RWPE2 (cell line): ENCODE measurements around the gene COL26A1.

Experiments
- ATAC-seq: fragments of 200-7000 bp; cut with Tn5 transposase; 3 replicates; pipeline ENCODE4 v1.9.1; 2021; ENCODE audit warnings: low read depth
- DNase-seq: peaks from one replicate; pipeline ENCODE4 v3.0.0-alpha.2; 2020; ENCODE audit warnings: low spot score
- H3K27ac ChIP-seq: fragments of 450-650 bp; 2 replicates; pipeline ENCODE4 v1.5.1; 2017; ENCODE audit warnings: mild to moderate bottlenecking; ENCODE audit not compliant: poor library complexity, severe bottlenecking
- H3K27me3 ChIP-seq: fragments of 250-450 bp; sonication (Bioruptor Pico); 2 replicates; pipeline ENCODE4 v1.5.1; 2021; ENCODE audit warnings: mild to moderate bottlenecking, moderate library complexity; ENCODE audit not compliant: insufficient read depth, poor library complexity, severe bottlenecking
- H3K36me3 ChIP-seq: fragments of 250-450 bp; sonication (Bioruptor Pico); 2 replicates; pipeline ENCODE4 v1.5.1; 2020; ENCODE audit warnings: low read depth, mild to moderate bottlenecking, moderate library complexity
- H3K4me1 ChIP-seq: fragments of 250-450 bp; sonication (Bioruptor Pico); 2 replicates; pipeline ENCODE4 v1.5.1; 2021; ENCODE audit warnings: mild to moderate bottlenecking, moderate library complexity; ENCODE audit not compliant: insufficient read depth, poor library complexity, severe bottlenecking
- H3K4me3 ChIP-seq: fragments of 250-450 bp; sonication (Bioruptor Pico); 2 replicates; pipeline ENCODE4 v1.5.1; 2021; ENCODE audit warnings: mild to moderate bottlenecking, moderate library complexity; ENCODE audit not compliant: severe bottlenecking
- H3K9me3 ChIP-seq: fragments of 250-450 bp; sonication (Bioruptor Pico); 2 replicates; pipeline ENCODE4 v1.5.1; 2021; ENCODE audit warnings: mild to moderate bottlenecking, moderate library complexity; ENCODE audit not compliant: severe bottlenecking
- CTCF ChIP-seq: fragments of 450-650 bp; IDR thresholded peaks from one replicate; pipeline ENCODE4 v1.5.1; 2017; ENCODE audit warnings: mild to moderate bottlenecking, moderate library complexity; ENCODE audit not compliant: poor library complexity, severe bottlenecking

Gene COL26A1

GRCh38 chr7:101511965-101512364 lies 149.3 kb downstream of the COL26A1 start:
- Histone ChIP-seq H3K36me3 (no peaks in the 10 kb centered on the region), H3K4me3 (no peak overlapping the region), H3K27me3 (no peaks in the 10 kb centered on the region), H3K27ac (no peak overlapping the region), H3K4me1 (no peaks in the 10 kb centered on the region), H3K9me3 (no peaks in the 10 kb centered on the region)
- no peak for TF ChIP-seq CTCF
- no peak for ATAC-seq
- DNase-seq: no peak

DNA sequence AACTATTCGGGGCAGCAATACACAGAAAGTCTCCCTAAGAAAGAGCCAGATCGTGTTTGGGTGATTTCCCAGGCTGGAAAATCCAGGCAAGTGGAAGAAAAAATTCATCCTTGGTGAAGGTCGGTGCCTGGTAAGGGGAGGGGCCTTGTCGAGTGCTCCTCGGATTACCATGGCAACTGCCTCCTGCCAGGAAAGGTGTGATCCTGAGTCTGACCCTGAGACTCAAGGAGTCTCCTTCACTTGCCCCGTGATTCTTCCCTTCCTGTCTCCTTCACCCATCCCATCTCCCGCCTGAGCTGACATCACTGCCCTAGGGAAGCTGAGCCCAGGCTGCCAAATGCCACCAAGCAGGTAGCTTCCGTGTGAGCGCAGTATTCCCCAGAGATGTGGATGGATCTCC lies 154.2 kb downstream of the COL26A1 start:
- H3K36me3 ChIP-seq: no peaks in the 10 kb centered on the region
- no peak overlapping the region for H3K4me3 ChIP-seq
- no peak overlapping the region for H3K27ac ChIP-seq
- ATAC-seq (no peak), DNase-seq (no peak)
- no peak for TF ChIP-seq CTCF
- H3K27me3 ChIP-seq: no peaks in the 10 kb centered on the region
- H3K9me3 ChIP-seq: no peaks in the 10 kb centered on the region
- H3K4me1 ChIP-seq: no peaks in the 10 kb centered on the region

DNA sequence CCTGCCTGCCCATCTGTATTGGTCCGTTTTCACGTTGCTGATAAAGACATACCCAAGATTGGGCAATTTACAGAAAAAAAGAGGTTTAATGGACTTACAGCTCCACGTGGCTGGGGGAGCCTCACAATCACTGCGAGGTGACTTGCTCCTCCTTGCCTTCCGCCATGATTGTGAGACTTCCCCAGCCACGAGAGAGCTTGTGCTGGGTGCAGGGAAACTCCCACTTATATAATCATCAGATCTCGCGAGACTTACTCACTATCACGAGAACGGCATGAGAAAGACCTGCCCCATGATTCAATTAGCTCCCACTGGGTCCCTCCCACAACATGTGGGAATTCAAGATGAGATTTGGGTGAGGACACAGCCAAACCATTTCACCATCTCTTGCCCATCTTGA lies 154.6 kb downstream of the COL26A1 start:
- ATAC-seq (no peak), DNase-seq (no peak)
- Histone ChIP-seq H3K4me3 (no peak overlapping the region), H3K27ac (no peak overlapping the region), H3K9me3 (no peaks in the 10 kb centered on the region), H3K4me1 (no peaks in the 10 kb centered on the region), H3K36me3 (no peaks in the 10 kb centered on the region), H3K27me3 (no peaks in the 10 kb centered on the region)
- TF ChIP-seq CTCF: no peak

- Histone ChIP-seq H3K4me3 (no peak overlapping the region), H3K9me3 (no peaks in the 10 kb centered on the region), H3K27ac (no peak overlapping the region), H3K27me3 (no peaks in the 10 kb centered on the region), H3K36me3 (no peaks in the 10 kb centered on the region), H3K4me1 (no peaks in the 10 kb centered on the region)
- TF ChIP-seq CTCF: no peak
- no peak for ATAC-seq
- no peak for DNase-seq
Measured at GRCh38 chr7:101518336-101518735, 155.7 kb downstream of the COL26A1 start.

DNA sequence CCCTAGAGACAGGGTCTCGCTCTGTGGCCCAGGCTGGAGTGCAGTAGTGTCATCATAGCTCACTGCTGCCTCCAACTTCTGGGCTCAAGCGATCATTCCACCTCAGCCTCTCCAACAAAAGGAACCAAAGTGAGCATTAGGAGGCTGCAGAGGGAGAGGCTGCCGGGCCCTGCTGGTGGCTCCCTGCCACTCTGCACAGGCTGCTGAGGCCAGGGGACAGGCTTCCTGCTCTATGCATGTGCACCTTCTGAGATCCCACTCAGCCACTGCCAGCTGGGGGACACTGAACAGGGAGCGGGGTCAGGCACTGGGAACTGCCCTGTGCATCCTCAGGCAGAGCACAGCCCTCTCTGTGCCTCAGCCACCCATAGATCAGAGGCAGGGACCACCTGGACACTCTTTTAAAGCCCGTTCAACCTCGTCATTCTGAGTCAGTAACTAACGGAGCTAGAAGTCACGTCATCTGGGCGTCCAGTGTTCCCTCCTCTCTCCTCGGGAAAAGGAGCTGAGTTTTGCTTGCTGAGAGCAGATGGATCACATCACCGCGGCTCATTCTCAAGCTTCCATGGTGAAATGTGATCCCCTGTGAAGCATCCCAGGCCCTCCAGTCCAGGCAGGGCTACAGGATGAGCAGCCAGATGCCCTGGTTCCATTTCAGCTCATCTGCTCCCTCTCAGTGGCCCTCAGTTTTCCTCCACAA lies 156.8 kb downstream of the COL26A1 start:
- H3K4me3 ChIP-seq: no peak overlapping the region
- H3K9me3 ChIP-seq: no peaks in the 10 kb centered on the region
- no peak overlapping the region for H3K27ac ChIP-seq
- ATAC-seq (no peak), DNase-seq (no peak)
- H3K4me1 ChIP-seq: no peaks in the 10 kb centered on the region
- no peak for TF ChIP-seq CTCF
- H3K36me3 ChIP-seq: no peaks in the 10 kb centered on the region
- no peaks in the 10 kb centered on the region for H3K27me3 ChIP-seq
